Endothelial cell of hepatic sinusoid (primary cell): ENCODE results near the gene FAM13A.

Experiments
- in situ Hi-C: cut with HindIII; loops from 2 replicates; pipeline ENCODE4 v1.10.0; 2017; ENCODE audit warnings: low sequenced_read_pairs

The FAM13A gene

GRCh38 chr4:88698519-88698918 is 358.5 kb downstream of the FAM13A start:
- in situ Hi-C loops, result no loop called here

GRCh38 chr4:88697588-88698329 is 359.2 kb downstream of the FAM13A start, which contains the start of gene NAP1L5:
NAP1L5 (minus strand) TSS chr4:88697829; CDS start chr4:88697754, 75 bp downstream.
- in situ Hi-C loops, result no loop called here

GRCh38 chr4:88697141-88697540 is 359.8 kb downstream of the FAM13A start:
- in situ Hi-C loops, result no loop called here

GRCh38 chr4:88696630-88697029 is 360.4 kb downstream of the FAM13A start:
- in situ Hi-C loops, result no loop called here

- in situ Hi-C loops, result no loop called here
Measured at GRCh38 chr4:88693792-88694191, 363.2 kb downstream of the FAM13A start.

GRCh38 chr4:88690355-88690754 is 366.6 kb downstream of the FAM13A start:
- in situ Hi-C loops, result no loop called here

- in situ Hi-C loops, result no loop called here
Measured at GRCh38 chr4:88681209-88681608, 375.8 kb downstream of the FAM13A start.
